ENCODE measurements around the gene RGMB.

GRCh38 chr5:98844865-98845264 is 71.4 kb downstream of the RGMB start:
- no peak for TF ChIP-seq POLR2A (IDR thresholded peaks at IDR 0.05)
- TF ChIP-seq CTCF (IDR thresholded peaks at IDR 0.05): no peak

All from ovary (tissue), 3 donors.